ENCODE data around the gene NOSTRIN.
"Not testable (repeated sequence)": the region's sequence is repeated elsewhere in the genome, so short reads cannot be mapped to it uniquely, and the experiment has no call there.

NOSTRIN gene

GRCh38 chr2:168790226-168790902, 12.1 kb upstream of the NOSTRIN start:
- no peak for DNase-seq

- not testable (repeated sequence) for DNase-seq
Measured at GRCh38 chr2:168791140-168791539, 11.3 kb upstream of the NOSTRIN start.

GRCh38 chr2:168793596-168793995, 8.8 kb upstream of the NOSTRIN start:
- no peak for DNase-seq

GRCh38 chr2:168794968-168795367, 7.5 kb upstream of the NOSTRIN start:
- DNase-seq = no peak

DNA sequence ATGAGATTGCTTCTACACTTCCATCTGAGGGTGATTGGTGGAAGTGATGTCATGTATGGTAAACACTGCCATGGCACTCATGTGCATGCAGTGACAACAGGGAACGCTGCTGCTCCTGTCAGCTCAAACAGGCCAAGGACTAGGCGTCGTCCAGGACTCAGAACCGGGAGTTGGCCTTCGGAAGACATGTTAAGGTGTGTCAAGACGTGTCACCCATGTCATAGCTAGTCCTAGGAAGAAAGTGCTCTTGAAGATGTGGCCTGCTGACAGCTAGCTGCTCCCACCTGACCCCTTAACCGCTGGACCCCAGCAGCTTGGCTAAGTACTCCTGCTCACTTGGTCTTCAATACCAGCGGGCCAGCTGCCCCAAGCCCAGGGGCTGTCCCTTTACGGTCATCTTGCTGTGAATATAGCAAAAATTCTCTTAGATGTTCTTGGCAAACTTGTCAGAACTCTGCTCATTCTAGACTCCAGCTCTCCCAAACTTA, 6.3 kb upstream of the NOSTRIN start:
- no peak for DNase-seq

DNA sequence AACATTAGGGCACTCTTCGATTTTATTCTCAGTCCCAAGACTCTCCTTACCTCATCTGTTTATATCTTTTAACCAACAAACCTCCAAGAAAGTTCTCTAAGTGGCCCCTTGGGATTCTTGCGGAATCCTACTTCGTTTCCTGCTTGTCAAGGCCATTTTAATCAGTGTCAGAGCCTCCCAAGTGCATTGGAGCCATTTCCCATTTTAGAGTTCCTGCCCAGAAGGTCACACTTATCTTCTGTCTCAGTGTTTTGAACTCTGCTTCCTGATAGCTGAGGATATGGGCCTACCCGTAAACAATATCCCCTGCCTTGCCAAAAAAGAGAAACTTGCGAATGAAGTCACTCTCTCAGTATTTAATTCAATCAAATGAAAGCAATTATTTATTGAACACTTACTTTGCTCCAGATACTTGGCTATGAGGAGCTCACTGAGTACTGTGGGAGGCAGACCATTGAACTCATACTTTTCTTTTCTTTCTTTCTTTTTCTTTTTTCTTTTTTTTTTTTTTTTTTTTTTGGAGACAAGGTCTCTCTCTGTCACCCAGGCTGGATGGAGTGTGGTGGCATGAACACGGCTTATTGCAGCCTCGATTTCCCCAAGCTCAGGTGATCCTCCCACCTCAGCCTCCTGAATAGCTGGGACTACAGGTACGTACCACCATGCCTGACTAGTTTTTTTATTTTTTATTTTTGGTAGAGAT, 5.7 kb upstream of the NOSTRIN start:
- DNase-seq = no peak

GRCh38 chr2:168797286-168797655, 5.2 kb upstream of the NOSTRIN start:
- no peak for DNase-seq

DNA sequence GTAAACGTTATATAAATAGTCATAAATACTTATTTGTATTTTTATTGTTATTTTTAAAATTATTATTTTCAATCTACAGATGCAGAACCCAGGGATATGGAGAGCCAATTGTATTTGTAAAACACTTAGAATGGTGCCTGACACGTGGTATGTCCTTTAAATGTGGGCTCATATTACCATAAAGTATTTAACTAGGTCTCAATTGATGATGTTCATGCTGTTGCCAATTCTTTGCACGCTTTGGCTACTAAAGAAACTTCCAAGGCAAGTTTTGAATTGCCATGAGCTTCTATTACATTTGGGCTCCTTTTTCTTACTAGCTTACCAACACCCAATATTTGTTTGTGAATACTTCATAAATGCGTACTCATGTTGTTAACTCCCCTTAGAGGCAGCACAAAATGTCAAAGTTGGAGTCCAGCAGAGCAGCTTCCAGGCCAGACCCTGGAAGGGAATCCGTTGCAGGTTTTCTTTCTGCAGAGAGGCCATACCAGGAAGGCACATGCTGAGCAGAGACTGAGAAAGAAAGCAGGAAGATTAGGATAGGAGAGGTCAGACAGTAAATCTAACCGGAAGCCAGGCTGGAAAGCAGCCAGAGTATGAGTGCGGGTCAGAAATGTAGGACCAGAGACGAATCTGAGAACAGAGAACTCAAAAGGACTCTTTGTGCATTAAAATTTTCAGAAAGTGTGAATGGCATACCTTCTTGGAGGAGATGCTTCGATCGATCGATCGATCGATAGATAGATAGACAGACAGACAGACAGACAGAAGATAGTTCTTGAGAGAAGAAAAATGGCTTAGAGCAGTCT, 4.2 kb upstream of the NOSTRIN start:
- no peak for DNase-seq

- no peak for DNase-seq
Measured at GRCh38 chr2:168798888-168799410, 3.5 kb upstream of the NOSTRIN start.

DNA sequence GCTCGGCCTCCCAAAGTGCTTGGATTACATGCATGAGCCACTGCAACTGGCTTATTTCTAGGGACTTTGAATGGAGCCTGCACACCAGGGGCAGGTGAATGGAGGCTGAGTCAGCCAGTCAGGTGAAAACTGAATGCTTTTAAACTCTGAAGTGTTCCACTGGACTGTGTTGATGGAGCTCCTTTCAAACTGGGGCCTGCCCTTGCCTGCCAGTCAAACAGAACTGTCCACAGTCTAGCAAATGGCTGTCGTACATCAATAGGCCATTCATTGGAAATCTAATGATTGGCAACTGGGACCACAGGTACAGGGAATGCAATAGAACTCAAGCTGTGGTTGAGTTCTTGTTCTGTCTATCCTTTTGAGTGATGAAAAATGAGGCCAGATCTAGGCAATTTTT, 966 bp upstream of the NOSTRIN start:
- DNase-seq = no peak

GRCh38 chr2:168802859-168803725, 655 bp downstream of the NOSTRIN start:
- no peak for DNase-seq

- DNase-seq = no peak
Measured at GRCh38 chr2:168804214-168804613, 1.8 kb downstream of the NOSTRIN start.

DNA sequence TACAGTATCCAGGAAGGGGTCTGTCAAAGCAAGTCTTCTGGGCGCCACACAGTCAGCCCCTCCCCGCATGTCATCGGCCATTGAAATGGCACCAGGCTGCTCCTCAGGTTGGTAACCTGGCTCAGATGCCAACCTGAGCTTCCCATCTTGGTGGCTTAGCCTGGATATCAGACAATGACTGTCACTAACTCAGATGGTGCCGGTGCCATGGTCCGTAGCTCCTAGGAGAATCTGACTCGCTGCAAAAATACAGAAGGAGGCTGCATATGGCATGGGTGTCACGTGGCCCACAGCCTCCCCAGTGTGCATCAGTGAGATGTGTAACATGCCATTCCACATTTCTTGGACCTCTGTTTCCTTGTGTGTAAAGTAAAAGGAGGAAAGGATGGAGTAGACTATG, 3.2 kb downstream of the NOSTRIN start:
- no peak for DNase-seq

GRCh38 chr2:168809537-168809936, 7.1 kb downstream of the NOSTRIN start:
- DNase-seq = no peak

GRCh38 chr2:168810235-168810634, 7.8 kb downstream of the NOSTRIN start:
- DNase-seq = no peak

GRCh38 chr2:168811696-168812095, 9.3 kb downstream of the NOSTRIN start:
- DNase-seq = no peak

GRCh38 chr2:168814046-168814445, 11.6 kb downstream of the NOSTRIN start:
- DNase-seq = no peak

DNA sequence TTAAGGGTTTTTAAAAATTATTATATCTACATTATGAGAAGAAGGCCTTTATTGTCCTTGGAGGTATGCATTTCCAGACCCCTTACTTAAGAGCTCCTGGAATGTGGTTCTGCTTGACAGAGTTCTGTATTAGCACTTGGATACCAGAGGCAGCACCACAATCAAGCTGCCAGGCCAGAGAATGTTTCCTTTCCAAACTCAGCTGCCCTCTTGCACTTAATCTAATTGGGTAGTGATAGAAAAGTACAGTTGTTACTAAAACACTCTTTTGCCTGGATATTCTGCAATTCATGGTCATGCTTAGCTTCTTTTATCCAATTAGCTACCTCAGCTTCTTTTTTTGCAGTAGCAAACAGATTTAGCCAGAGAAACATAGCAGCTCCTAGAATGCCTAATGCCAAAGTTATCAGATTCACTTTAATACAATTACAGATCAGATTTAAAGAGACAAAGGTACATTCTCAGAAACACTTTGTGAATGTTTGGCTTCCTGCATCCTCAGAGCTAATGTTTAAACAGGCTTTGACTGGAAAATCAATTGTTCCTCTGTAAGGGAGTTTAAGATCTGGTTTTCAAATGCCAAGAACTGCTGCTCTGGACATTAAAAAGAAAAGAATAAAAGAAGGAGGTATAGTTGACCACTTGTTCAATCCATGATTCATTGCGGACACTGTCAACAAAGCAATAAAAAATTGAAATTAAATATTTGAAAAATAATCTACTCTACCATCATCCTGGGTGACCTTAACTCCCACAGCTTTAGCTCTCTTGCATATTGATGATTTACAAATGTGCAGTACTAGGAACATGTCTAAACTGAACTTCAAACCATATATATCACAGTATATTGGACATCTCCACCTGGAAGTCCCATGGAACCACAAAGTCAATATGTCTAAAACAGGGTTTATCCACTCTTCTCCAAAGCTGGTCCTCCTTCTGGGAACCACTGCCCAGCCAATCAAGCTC, 12.8 kb downstream of the NOSTRIN start:
- no peak for DNase-seq

- no peak for DNase-seq
Measured at GRCh38 chr2:168816369-168816768, 13.9 kb downstream of the NOSTRIN start.

GRCh38 chr2:168819050-168819715, 16.7 kb downstream of the NOSTRIN start:
- no peak for DNase-seq

Measured in activated effector memory CD4-positive, alpha-beta T cell treated with anti-CD3 and anti-CD28 coated beads, Interleukin-2, amount 50 U/mL, for 16 hours (primary cell).